Endodermal cell (in vitro differentiated cells): ENCODE measurements around the gene C11orf24. TPM values are rescaled to one million over a fixed set of nuclear protein-coding genes. Genes with fewer than 3 reads are reported as not detected.

ENCODE experiments used
- DNase-seq: peaks from one replicate; pipeline ENCODE4 v3.0.0-alpha.2; 2017
- H3K27ac ChIP-seq: 2 replicates; pipeline ENCODE4 v1.5.1; 2013; ENCODE audit warnings: mild to moderate bottlenecking, low read depth, low read length, moderate library complexity
- H3K27me3 ChIP-seq: 2 replicates; pipeline ENCODE4 v1.6.1; 2013; ENCODE audit warnings: mild to moderate bottlenecking, low read length, moderate library complexity; ENCODE audit not compliant: insufficient read depth, control insufficient read depth, poor library complexity, severe bottlenecking
- H3K36me3 ChIP-seq: 2 replicates; pipeline ENCODE4 v1.7.0; 2013; ENCODE audit warnings: mild to moderate bottlenecking, low read length, moderate library complexity; ENCODE audit not compliant: control insufficient read depth, insufficient read depth
- H3K4me1 ChIP-seq: one replicate; pipeline ENCODE4 v1.7.0; 2013; ENCODE audit warnings: low read length; ENCODE audit not compliant: control insufficient read depth, insufficient read depth
- H3K4me3 ChIP-seq: 2 replicates; pipeline ENCODE4 v1.5.1; 2013; ENCODE audit warnings: mild to moderate bottlenecking, low read length, moderate library complexity
- H3K9ac ChIP-seq: 2 replicates; pipeline ENCODE4 v1.6.1; 2013; ENCODE audit warnings: mild to moderate bottlenecking, low read length, moderate library complexity; ENCODE audit not compliant: poor library complexity, severe bottlenecking; ENCODE audit errors: extremely low read depth
- H3K9me3 ChIP-seq: 2 replicates; pipeline ENCODE4 v1.6.1; 2013; ENCODE audit warnings: mild to moderate bottlenecking, low read length, moderate library complexity; ENCODE audit not compliant: control insufficient read depth
- H3K27ac Mint-ChIP-seq: 2 replicates; pipeline ENCODE4 v1.8.0; 2020; ENCODE audit warnings: mixed read lengths
- H3K27me3 Mint-ChIP-seq: 2 replicates; pipeline ENCODE4 v1.8.0; 2021; ENCODE audit warnings: mild to moderate bottlenecking, mixed read lengths; ENCODE audit not compliant: insufficient read depth
- H3K36me3 Mint-ChIP-seq: 2 replicates; pipeline ENCODE4 v1.8.0; 2020; ENCODE audit warnings: low read depth, mixed read lengths
- H3K4me1 Mint-ChIP-seq: 2 replicates; pipeline ENCODE4 v1.8.0; 2020; ENCODE audit warnings: mixed read lengths
- H3K4me3 Mint-ChIP-seq: 2 replicates; pipeline ENCODE4 v1.8.0; 2020; ENCODE audit warnings: mild to moderate bottlenecking, moderate library complexity, mixed read lengths
- H3K9me3 Mint-ChIP-seq: 2 replicates; pipeline ENCODE4 v1.8.0; 2020; ENCODE audit warnings: mild to moderate bottlenecking, mixed read lengths
- CTCF ChIP-seq: fragments of 200-600 bp; sonication (generic); conservative IDR thresholded peaks from 2 replicates; pipeline ENCODE4 v1.5.0; 2021; ENCODE audit warnings: antibody characterized with exemption, mild to moderate bottlenecking
- WGBS, 2 experiments: methylation state at CpG; one replicate each; pipeline versions ENCODE4 v1.1.5 to v1.1.7; 2013; ENCODE audit warnings: missing lambda C conversion rate in 2 of 2, mixed read lengths in 1 of 2; ENCODE audit not compliant: insufficient coverage in 1 of 2, insufficient read length in 1 of 2; 5-methylcytosine and 5-hydroxymethylcytosine counted together
- total RNA-seq, 2 donors: library from RNA; stranded (reverse); fragmentation: NEBNext Ultra II Directional in 1 of 2; extraction: Animal tissue kit (Norgen Biotek cat#: 25700) in 1 of 2; gene quantifications; 2 replicates in 1 of 2; 3 replicates in 1 of 2; pipeline ENCODE4 v1.2.1, GENCODE V29; 2021

C11orf24 gene
- total RNA-seq, 2 donors from 2014 or later = 38.4 to 39.4 TPM

DNA sequence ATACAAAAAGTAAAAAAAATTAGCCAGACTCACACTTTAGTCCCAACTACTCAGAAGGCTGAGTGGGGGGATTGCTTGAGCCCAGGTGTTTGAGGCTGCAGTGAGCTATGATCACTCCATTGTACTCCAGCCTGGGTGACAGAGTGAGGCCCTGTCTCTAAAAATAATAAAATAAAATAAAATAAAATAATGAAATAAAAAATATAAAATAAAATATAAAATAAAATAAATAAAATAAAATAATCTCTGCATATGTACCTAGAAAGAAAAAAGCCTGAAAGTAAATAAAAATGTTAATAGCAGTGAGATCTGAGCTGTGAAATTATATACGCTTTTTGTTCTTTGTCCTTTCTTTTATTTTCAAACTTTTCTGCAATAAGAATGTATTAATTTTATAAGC, 23.5 kb upstream of the C11orf24 start:
- H3K27me3 ChIP-seq = no peaks in the 10 kb centered on the region
- WGBS, 2 experiments = 100% methylated on average over 1 of the region's 1 CpG; no CpG with 5 or more reads in 1 of the 2 experiments
- H3K9me3 ChIP-seq = no peaks in the 10 kb centered on the region
- no peak for DNase-seq
- no peaks in the 10 kb centered on the region for H3K36me3 ChIP-seq
- H3K4me1 ChIP-seq = no peaks in the 10 kb centered on the region
- Mint-ChIP-seq H3K27me3 (peaks cover 6% of the 10 kb centered on the region), H3K27ac (no peak overlapping the region), H3K4me3 (no peak overlapping the region), H3K9me3 (peaks cover 9% of the 10 kb centered on the region), H3K4me1 (no peaks in the 10 kb centered on the region), H3K36me3 (no peaks in the 10 kb centered on the region)
- H3K9ac ChIP-seq = no peak overlapping the region
- no peak for TF ChIP-seq CTCF
- H3K4me3 ChIP-seq = no peak overlapping the region
- H3K27ac ChIP-seq = no peak overlapping the region

DNA sequence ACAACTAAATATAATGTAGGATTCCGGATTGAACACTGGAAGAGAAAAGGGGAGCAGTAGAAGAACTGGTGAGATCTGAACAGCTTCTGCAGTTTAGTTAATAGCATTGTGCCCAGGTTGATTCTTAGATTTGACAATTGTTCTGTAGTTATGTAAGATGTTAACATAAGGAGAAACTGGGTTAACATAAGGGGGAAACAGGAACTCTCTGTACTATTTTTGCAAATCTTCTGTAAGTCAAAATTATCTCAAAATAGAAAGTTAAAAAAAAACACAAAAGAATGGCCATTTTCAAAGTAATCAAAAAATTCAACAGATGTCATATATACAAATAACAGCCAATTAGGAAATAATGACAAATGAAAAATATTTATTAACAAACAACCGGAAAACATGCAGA, 21.9 kb upstream of the C11orf24 start:
- peaks cover 12% of the 10 kb centered on the region for H3K9me3 ChIP-seq
- no peak overlapping the region for H3K4me3 ChIP-seq
- H3K36me3 ChIP-seq = no peaks in the 10 kb centered on the region
- no peak overlapping the region for H3K27ac ChIP-seq
- 90 to 100% methylated on average over 1 of the region's 2 CpGs for WGBS, 2 experiments
- no peak for DNase-seq
- Mint-ChIP-seq H3K4me3 (no peak overlapping the region), H3K9me3 (peaks cover 19% of the 10 kb centered on the region), H3K4me1 (no peaks in the 10 kb centered on the region), H3K27me3 (peaks cover 3% of the 10 kb centered on the region), H3K27ac (no peak overlapping the region), H3K36me3 (no peaks in the 10 kb centered on the region)
- H3K27me3 ChIP-seq = no peaks in the 10 kb centered on the region
- TF ChIP-seq CTCF = no peak
- no peak overlapping the region for H3K9ac ChIP-seq
- no peaks in the 10 kb centered on the region for H3K4me1 ChIP-seq

- Histone ChIP-seq H3K4me1 (no peaks in the 10 kb centered on the region), H3K4me3 (no peak overlapping the region), H3K9me3 (peaks cover 13% of the 10 kb centered on the region), H3K27ac (no peak overlapping the region), H3K36me3 (no peaks in the 10 kb centered on the region), H3K27me3 (no peaks in the 10 kb centered on the region), H3K9ac (no peak overlapping the region)
- no peaks in the 10 kb centered on the region for H3K27me3 Mint-ChIP-seq
- peaks cover 20% of the 10 kb centered on the region for H3K9me3 Mint-ChIP-seq
- WGBS, 2 experiments = 86 to 100% methylated on average over 1 to 2 of the region's 2 CpGs
- no peaks in the 10 kb centered on the region for H3K36me3 Mint-ChIP-seq
- H3K4me1 Mint-ChIP-seq = no peaks in the 10 kb centered on the region
- H3K27ac Mint-ChIP-seq = no peak overlapping the region
- H3K4me3 Mint-ChIP-seq = no peak overlapping the region
- no peak for DNase-seq
- TF ChIP-seq CTCF = no peak
Observed at GRCh38 chr11:68289456-68289855, 17.7 kb upstream of the C11orf24 start.
